GM19240 (cell line): ENCODE results near the gene EIF5AL1.
"Not testable (repeated sequence)": the region's sequence is repeated elsewhere in the genome, so short reads cannot be mapped to it uniquely, and the experiment has no call there.

Source experiments
- DNase-seq: peaks from one replicate; pipeline ENCODE4 v3.0.0; 2011; ENCODE audit warnings: low spot score; ENCODE audit not compliant: insufficient read length

The EIF5AL1 gene

DNA sequence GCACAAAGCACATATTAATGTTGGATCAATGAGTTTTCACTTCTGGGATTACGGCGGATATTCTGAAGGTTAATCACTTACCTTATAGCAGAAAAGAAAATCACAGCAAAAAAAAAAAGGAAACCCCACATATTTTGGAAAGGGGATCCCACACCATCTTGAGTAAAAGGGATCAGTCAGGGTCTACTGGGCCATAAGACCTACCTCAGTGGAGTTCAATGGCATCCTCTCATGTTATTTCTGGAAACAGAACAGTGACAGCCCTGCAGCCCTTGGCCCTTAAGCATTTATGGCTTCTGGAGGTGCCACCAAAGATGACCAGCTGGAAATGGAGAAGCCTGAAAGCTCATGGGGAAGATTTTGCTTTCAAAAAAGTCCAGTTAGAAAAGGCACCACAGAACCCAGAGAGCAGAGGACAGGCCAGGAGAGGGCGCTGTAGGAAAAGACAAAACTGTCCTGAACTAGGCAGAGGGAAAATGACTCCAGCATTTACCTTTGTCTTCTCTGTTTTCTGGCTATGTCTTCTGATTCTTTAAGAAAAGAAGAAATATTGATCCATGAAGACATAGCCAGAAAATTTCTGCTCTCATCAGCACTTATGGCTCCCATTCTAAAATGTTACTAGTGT is 2.9 kb upstream of the EIF5AL1 start:
- DNase-seq: not testable (repeated sequence)

DNA sequence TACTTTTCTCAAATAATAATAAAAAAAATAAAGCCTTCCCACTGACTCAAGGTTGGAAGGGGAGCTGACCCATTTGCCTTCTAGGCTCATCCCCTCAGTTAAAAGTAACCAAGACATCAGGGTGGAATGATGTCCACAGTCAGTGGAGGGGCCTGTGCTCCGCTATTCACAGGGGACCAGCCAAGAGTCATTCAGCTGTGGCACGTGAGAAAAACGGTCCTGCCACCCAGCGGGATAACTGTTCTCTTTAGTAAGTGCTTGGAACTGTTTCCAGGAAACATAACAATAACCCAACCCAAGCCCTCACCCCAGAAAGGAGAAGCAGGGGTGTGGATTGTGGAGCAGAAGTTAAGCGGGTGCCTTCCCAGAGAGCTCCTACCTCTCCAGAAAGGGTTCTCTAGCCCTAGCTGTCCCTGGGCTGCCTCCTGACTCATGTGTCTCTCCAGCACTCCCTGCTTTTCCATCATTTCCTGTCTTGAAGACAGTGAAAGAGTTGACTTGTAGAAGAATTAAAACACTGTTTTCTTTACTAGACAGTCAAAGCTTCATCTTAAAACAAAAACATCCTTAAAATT is 2.3 kb upstream of the EIF5AL1 start:
- DNase-seq: not testable (repeated sequence)

DNA sequence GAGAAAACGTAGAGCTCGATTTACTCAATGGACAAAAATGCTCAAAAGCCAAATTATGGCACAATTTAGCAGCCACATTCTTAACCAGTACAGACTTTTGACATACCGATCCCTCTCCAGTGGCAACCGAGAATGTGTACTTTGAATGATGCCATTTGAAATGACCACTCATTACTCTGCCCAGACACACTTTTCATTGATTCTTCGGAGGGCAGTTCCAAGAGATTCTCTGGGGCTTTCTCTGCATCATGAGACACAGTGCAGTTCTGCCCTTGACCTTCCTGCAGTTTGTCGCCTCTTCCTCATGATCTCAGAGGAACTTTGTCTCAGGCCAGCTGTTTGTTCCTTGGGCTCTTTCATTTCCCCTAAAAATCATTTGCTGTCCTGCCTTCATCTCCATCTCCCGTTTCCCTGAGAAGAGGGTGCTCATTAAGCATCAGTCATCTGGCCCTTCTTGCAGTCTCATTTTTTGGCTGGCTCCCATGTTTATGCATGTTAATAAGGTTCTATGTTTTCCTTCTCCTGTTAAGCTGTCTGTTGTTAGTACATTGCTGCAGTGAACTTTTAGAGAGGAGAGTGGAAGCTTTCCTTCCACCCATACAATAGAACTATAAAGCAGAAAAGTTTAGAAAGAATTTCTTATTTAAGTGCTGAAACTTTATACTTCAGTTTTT is 4.3 kb downstream of the EIF5AL1 start:
- not testable (repeated sequence) for DNase-seq

DNA sequence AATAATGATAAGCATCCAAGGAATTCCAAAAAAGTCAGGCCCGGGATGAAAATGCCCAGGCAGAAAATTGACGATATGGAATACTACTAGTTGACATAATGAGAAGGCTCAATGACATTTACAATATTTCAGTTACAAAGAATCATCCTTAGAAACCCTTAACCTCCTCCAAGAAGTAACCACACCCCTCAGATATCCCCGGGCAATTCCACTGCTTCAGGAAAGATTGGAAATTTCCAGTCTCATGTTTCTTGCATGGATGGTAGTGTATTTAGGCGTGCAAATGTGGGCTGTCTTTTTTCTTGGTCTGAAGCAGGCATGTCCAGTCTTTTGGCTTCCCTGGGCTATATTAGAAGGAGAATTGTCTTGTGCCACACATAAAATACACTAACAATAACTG is 5.2 kb downstream of the EIF5AL1 start:
- DNase-seq: not testable (repeated sequence)

DNA sequence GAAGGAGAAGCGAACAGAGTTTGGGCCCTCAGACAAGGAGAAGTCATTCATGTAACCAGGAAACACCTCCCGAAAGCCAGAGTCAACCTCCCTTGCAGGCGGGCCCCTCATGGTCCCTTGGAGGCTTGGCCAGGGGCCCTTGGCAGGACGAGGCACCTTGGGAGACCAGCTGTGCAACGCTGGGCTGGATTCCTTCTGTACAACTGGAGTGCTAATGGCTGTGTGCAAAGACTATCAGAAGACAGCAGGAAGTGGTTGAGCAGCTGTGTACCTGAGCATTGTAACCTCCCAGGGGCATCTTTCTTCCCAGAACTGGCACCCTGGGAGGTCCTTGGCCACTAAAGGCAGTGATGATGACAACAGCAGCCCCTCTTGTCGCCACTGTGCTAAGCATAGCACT is 9.4 kb downstream of the EIF5AL1 start:
- not testable (repeated sequence) for DNase-seq

DNA sequence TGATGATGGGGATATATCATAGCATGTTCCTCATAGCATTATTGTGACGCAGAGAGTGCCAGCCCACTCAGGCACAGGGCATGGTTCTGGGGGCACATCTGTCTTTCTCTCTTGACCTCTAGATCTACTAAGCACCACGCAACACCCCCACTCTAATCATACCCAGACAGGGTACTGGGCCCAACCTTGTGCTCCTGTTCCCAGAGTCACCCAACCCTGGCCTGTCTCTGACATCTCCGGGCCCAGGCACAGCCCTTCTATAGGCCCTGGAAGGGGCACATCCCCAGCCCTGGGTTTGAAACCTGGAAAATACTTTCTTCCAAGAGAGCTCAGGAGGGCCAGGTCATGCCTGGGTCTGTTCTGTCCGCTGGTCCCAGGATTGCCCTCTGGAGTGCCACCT is 10.1 kb downstream of the EIF5AL1 start:
- not testable (repeated sequence) for DNase-seq

DNA sequence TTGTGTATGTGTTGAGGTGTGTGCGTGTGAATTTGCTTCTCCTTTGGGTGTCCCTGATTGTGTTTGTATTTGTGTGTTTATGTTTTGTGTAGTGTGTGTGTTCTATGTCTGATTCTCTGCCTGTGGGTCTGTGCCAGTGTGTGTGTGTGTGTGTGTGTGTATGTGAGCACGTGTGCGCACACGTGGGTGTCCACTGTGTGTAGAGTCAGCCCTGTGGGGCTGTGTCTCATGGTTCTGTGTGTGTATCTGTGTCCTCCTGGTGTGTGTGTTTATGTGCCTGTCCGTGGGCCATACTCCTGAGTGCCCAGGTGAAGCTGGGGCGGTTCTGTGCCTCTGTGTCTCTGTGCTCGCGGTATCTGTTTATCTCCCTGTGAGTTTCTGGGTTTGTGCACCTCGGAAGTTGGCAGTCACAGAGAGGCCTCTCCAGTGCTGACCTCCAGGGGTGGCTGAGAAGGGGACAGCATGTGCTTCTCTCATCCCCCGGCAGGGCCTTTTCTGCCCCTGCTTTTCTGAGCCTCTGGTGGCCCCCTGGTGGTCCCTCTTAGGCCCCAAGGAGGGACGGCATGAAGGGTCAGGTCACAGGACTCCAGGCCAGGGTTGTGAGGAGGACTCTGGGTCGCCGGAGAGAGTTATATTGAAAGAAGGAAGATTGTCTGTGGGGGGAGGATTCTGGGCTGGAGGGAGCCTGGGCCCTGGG is 11.0 kb downstream of the EIF5AL1 start:
- DNase-seq: not testable (repeated sequence)

DNA sequence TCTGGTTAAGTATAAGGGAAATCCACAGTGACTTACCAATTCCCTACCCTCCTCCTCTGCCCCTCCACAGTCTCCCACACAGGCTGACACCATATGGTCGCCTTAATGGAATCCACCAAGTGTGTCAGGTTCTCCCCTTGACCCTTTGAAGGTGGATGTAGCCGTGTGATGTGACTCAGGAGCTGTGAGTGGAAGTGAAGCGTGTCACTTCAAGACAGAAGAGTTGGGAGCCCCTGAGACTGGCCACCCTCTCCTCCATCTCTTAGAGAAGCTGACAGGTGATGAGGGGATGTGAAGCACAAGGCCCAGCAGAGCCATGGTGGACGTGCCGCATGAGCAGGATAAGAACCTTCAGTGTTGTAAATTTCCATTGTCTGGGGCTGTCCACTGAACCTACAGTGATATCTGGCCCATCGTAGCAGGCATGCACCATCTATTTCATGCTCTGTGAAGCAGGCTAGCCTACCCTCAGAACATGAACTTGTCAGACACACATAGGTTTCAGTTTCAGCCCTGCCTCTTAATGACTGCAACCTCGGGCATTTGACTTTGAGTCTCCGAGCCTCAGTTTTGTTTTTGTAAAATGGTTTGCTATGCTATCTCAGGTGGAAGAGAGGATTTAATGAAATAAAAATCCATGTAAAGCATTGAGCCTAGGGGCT is 12.8 kb downstream of the EIF5AL1 start:
- DNase-seq: not testable (repeated sequence)

DNA sequence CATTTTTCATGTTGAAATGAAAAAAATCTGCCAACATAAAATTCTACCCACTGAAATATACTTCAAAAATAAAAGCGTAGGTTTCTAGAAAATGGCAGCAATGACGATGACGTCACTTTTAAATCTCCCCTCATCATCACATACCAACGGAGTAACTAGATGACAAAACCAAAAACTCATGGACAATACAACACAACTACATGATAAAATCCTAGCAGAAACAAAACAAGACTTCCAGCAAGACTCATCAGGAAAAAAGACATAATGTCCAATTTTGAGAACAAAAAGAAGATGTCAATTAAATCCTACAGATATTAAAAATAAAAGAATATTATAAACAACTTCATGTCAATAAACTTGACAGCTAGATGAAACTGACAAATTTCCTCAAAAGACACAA is 15.9 kb downstream of the EIF5AL1 start:
- DNase-seq: not testable (repeated sequence)

DNA sequence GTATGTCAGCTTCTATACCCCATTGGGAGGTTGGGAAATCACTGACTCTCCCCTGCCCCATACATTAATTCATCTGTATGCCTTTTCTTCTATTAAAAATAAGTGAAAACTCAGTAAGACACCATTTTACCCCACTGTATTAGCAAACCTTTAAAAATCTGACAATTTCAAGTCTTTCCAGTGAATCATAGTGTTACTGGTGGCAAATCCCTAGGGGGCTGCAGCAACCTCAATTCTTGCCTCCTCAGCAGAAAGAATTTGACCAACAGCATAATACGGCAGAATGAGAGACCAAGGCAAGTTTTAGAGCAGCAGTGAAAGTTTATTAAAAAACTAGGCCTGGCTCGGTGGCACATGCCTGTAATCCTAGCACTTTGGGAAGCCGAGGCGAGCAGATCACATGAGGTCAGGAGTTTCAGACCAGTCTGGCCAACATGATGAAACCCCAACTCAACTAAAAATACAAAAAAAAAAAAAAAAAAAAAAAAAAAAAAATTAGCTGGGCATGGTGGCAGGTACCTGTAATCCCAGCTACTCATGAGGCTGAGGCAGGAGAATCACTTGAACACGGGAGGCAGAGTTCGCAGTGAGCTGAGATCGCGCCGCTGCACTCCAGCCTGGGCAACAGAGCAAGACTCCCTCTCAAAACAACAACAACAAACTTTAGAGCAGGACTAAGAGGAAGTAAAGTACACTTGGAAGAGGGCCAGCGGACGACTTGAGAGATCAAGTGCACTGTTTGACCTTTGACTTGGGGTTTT is 21.0 kb downstream of the EIF5AL1 start:
- not testable (repeated sequence) for DNase-seq

DNA sequence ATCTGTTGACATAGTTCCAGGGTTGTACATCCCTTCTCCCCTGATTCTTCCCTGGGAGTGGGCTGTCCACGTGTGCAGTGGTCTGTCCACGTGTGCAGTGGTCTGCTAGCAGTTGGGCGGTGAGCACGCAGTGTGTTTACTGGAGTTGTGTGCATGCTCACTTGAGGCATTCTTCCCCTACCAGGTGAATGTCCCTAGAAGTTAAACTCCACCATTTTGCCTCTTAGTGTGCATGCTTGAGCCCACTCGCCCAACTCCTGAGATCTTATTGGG is 21.5 kb downstream of the EIF5AL1 start:
- DNase-seq: not testable (repeated sequence)

DNA sequence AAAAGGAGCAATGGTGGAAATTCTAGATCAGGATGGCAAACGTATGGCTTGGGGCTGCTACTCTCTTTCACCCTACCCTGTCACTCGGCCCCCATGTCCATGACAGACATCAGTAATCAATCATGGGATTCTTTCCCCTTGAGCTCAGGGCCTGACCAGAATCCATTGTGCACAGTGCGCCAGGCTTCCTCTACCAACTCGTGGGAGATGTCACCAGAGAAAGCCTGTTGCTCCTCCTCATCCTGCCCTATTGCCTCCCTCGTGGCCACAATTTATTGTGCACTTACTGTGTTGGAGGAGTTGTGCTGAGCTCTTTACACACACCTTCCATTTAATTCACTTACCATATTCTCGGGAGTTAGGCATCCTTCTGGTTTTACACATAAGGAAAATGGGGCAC is 26.0 kb downstream of the EIF5AL1 start:
- DNase-seq: not testable (repeated sequence)

DNA sequence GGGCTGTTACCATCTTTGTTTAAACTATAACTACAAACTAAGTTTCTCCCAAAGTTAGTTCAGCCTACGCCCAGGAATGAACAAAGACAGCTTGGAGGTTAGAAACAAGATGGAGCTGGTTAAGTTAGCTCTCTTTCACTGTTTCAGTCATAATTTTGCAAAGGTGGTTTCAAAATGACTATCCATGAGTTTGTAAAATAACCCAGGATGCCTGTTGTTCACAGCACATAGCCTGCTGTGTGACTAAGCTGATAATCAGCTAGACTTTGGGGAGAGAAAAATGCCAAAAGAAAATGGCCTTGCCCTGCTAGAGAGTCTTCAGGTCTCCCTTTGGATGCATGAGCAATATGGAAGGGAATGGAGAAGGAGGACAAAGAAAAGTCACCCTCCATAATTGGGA is 28.6 kb downstream of the EIF5AL1 start:
- not testable (repeated sequence) for DNase-seq

DNA sequence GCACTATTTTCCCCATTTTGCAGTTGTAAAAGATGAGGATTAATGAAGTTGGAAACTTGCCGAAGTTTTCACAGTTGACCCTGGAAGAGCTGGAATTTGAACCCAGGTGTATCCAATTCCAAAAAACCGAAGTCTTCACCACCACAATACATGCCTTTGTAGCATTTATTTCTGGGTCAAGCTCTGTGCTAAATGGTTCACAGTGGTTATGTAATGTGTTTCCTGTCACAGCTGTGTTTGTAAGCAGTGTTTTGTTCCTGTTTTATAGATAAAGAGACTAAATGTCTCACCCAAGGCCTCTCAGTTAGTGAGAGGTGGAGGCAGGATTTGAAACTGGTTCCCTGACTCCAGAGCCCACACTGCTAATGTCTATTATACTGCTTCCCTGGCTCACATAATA is 30.3 kb downstream of the EIF5AL1 start:
- no peak for DNase-seq

DNA sequence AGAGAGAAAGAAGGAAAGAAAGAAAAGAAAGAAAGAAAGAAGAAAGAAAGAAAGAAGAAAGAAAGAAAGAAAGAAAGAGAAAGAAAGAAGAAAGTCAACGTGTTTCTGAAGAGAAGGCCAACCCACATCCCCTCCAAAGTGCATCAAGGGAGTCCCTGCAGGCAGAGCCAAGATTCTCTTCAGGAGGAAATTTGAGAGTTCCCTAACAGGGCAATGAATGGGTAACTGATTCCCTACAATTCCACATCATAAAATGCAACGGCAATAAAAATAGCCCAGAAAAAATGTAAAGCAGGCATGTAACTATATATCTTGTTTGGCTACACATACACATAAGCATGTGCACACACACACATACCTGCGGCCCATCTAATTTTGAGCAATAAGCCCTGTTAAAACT is 32.1 kb downstream of the EIF5AL1 start:
- not testable (repeated sequence) for DNase-seq

DNA sequence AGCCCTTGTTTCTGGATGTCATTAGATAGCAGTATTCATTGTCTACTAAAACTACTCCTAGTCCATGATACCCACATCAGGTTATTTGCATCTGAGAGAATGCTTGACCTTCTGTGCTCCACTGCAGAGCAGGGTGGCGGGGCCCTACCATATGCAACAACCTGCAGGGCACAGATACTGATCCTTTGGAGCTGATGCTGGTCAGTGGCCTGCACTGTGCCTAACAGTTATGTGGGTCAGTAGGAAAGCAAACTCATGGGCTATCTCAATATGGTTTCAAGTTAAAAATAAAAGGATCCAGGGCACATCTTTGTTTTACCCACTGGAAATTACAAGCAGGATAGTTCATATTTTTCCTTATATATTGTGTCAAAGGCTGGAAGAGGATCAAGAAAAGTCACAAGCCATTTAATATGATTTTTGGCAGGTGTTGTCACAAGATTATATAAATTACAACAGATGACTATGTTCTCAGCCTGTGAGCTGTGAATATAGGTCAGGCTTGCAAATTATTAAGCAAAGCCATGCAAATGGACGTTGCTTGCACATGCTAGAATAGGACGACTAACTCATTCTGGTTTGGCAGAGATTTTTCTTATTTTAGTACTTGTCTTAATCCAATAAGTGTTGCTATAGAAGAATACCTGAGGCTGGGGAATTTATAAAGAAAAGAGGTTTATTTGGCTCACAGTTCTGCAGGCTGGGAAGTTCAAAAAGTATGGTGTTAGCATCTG is 32.8 kb downstream of the EIF5AL1 start:
- DNase-seq: not testable (repeated sequence)

DNA sequence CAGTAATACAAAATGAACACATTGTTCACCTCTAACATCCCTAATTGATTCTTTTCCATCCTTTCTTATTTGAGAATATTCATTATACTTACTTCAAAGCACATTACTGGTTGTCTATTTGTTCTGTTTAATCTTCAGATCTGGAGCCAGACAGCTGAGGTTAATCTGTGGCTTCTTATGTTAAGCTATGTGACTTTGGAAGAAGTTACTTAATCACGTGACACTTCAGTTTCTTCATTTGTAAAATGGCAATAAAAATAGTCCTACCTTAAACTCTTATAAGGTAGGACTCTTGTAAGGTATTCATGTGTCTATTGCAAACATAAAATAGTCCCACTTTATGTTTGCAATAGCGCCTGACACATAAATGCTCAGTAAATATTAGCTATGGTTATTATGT is 34.8 kb downstream of the EIF5AL1 start:
- not testable (repeated sequence) for DNase-seq

DNA sequence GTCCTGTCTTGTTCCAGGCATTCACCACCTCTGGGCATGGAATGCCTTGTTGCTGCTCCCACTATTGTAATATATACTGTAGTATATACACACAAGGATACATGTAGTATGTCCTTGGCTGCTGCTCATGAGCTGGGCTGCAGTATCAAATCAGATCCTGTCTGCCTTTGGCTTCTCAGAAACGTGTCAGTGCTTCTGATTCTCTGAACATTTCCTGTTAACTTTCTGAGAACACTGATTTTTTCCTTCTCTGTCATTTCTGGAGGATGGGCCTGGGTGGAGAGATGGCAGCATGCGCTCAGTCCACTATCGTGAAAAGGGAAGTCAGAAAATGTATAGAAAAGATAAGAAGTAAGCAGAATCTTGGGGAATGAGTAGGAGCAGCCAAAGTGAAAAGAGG is 35.6 kb downstream of the EIF5AL1 start:
- no peak for DNase-seq

DNA sequence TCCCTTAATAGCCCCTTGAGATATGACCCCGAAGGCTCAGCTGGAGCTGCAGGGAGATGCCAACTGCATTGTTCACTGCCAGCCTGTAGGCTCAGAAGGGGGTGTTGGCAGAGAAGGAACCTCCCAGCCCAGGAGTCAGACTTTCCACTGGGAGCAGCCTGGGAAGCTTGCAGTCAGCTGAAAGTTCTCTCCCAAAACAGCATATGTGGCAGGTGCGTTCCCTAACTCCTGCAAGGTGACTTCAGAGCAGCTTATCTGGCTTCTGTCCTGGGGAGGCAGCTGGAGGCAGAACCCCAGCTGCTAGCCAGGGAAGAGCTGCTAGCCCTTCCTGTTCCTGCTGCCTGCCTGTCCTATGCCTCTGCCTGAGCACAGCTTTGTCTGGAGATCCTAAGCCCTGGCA is 39.8 kb downstream of the EIF5AL1 start:
- DNase-seq: no peak
